H1 (cell line): ENCODE measurements around the gene PTPRT. TPM values are rescaled to one million over a fixed set of nuclear protein-coding genes. Genes with fewer than 3 reads are reported as not detected.

ENCODE experiments used
- HDAC2 ChIP-seq, 2 experiments: fragments of 300-600 bp in 1 of 2; sonication (generic) in 1 of 2; IDR thresholded peaks; 2 replicates each; pipeline ENCODE4 v1.6.1; 2011 to 2012; ENCODE audit warnings: low read depth in 2 of 2, low read length in 2 of 2, mild to moderate bottlenecking in 2 of 2, moderate library complexity in 2 of 2, borderline replicate concordance in 1 of 2, inconsistent platforms in 1 of 2
- POU5F1 ChIP-seq: IDR thresholded peaks from 2 replicates; pipeline ENCODE4 v1.6.1; 2011; ENCODE audit warnings: low read depth, mild to moderate bottlenecking, low read length, moderate library complexity
- SP1 ChIP-seq: IDR thresholded peaks from 2 replicates; pipeline ENCODE4 v1.6.1; 2011; ENCODE audit warnings: low read depth, low read length
- TEAD4 ChIP-seq: IDR thresholded peaks from 2 replicates; pipeline ENCODE4 v1.6.1; 2012; ENCODE audit warnings: low read depth, low read length, inconsistent platforms, mixed read lengths
- polyA plus RNA-seq, 7 experiments: library from polyadenylated mRNA; depleted of rRNA in 3 of 7; stranded (reverse) in 5 of 7; unstranded in 2 of 7; fragments of >200 nt in 5 of 7; fragments of 200-250 nt in 2 of 7; gene quantifications; 1 replicate in 5 of 7; 2 replicates in 1 of 7; 4 replicates in 1 of 7; pipeline versions ENCODE4 v1.2.1 to v1.2.3, GENCODE V29; 2011 to 2013; ENCODE audit warnings: missing spikeins in 2 of 7, mixed read lengths in 2 of 7
- total RNA-seq: library from RNA; stranded (reverse); fragmentation: NEBNext Ultra II Directional; extraction: Animal tissue kit (Norgen Biotek cat#: 25700); gene quantifications from 2 replicates; pipeline ENCODE4 v1.2.1, GENCODE V29; 2021
- TF ChIP-seq, protein P1 (sequence below): fragments of 300-600 bp; sonication (generic); IDR thresholded peaks from 2 replicates; pipeline ENCODE4 v1.7.1; 2012; ENCODE audit warnings: low read length, moderate library complexity, mild to moderate bottlenecking, inconsistent platforms; ENCODE audit not compliant: insufficient replicate concordance

PTPRT gene
- total and polyA plus RNA-seq, 2 of the 8 experiments (the other 6 are each of a cell fraction or from before 2014, with no cell fraction given) = 0.33 to 1.8 TPM

DNA sequence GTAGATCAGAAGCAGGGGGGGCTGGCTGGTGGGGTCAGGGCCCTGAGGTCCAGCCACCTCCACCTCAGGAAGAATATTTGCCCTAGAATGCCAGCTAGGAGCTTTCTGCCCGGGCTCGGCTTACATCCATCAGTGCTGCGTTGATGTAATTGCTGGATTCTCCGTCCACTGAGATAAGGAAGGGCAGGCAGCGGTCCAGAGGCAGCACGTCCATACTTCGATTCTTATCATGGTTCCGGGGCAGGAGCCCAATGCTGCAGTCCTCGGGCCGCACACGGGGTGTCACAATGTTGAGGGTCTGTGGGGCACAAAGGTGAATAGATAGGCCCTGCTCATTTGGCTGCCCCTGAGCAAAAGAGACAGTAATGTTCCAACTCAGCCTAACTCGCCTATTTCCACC lies 1087.7 kb downstream of the PTPRT start (continued):
- TF ChIP-seq, protein P1, sequence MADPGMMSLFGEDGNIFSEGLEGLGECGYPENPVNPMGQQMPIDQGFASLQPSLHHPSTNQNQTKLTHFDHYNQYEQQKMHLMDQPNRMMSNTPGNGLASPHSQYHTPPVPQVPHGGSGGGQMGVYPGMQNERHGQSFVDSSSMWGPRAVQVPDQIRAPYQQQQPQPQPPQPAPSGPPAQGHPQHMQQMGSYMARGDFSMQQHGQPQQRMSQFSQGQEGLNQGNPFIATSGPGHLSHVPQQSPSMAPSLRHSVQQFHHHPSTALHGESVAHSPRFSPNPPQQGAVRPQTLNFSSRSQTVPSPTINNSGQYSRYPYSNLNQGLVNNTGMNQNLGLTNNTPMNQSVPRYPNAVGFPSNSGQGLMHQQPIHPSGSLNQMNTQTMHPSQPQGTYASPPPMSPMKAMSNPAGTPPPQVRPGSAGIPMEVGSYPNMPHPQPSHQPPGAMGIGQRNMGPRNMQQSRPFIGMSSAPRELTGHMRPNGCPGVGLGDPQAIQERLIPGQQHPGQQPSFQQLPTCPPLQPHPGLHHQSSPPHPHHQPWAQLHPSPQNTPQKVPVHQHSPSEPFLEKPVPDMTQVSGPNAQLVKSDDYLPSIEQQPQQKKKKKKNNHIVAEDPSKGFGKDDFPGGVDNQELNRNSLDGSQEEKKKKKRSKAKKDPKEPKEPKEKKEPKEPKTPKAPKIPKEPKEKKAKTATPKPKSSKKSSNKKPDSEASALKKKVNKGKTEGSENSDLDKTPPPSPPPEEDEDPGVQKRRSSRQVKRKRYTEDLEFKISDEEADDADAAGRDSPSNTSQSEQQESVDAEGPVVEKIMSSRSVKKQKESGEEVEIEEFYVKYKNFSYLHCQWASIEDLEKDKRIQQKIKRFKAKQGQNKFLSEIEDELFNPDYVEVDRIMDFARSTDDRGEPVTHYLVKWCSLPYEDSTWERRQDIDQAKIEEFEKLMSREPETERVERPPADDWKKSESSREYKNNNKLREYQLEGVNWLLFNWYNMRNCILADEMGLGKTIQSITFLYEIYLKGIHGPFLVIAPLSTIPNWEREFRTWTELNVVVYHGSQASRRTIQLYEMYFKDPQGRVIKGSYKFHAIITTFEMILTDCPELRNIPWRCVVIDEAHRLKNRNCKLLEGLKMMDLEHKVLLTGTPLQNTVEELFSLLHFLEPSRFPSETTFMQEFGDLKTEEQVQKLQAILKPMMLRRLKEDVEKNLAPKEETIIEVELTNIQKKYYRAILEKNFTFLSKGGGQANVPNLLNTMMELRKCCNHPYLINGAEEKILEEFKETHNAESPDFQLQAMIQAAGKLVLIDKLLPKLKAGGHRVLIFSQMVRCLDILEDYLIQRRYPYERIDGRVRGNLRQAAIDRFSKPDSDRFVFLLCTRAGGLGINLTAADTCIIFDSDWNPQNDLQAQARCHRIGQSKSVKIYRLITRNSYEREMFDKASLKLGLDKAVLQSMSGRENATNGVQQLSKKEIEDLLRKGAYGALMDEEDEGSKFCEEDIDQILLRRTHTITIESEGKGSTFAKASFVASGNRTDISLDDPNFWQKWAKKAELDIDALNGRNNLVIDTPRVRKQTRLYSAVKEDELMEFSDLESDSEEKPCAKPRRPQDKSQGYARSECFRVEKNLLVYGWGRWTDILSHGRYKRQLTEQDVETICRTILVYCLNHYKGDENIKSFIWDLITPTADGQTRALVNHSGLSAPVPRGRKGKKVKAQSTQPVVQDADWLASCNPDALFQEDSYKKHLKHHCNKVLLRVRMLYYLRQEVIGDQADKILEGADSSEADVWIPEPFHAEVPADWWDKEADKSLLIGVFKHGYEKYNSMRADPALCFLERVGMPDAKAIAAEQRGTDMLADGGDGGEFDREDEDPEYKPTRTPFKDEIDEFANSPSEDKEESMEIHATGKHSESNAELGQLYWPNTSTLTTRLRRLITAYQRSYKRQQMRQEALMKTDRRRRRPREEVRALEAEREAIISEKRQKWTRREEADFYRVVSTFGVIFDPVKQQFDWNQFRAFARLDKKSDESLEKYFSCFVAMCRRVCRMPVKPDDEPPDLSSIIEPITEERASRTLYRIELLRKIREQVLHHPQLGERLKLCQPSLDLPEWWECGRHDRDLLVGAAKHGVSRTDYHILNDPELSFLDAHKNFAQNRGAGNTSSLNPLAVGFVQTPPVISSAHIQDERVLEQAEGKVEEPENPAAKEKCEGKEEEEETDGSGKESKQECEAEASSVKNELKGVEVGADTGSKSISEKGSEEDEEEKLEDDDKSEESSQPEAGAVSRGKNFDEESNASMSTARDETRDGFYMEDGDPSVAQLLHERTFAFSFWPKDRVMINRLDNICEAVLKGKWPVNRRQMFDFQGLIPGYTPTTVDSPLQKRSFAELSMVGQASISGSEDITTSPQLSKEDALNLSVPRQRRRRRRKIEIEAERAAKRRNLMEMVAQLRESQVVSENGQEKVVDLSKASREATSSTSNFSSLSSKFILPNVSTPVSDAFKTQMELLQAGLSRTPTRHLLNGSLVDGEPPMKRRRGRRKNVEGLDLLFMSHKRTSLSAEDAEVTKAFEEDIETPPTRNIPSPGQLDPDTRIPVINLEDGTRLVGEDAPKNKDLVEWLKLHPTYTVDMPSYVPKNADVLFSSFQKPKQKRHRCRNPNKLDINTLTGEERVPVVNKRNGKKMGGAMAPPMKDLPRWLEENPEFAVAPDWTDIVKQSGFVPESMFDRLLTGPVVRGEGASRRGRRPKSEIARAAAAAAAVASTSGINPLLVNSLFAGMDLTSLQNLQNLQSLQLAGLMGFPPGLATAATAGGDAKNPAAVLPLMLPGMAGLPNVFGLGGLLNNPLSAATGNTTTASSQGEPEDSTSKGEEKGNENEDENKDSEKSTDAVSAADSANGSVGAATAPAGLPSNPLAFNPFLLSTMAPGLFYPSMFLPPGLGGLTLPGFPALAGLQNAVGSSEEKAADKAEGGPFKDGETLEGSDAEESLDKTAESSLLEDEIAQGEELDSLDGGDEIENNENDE = no peak
- no peak for TF ChIP-seq SP1
- no peak for TF ChIP-seq HDAC2 (IDR thresholded peaks at IDR 0.05; ENCODE audit: borderline replicate concordance in 1 of 2, low read depth in 2 of 2, low read length in 2 of 2)
- no peak for TF ChIP-seq TEAD4
- TF ChIP-seq POU5F1 = no peak
